ENCODE data around the gene OR4E2. TPM values are rescaled to one million over a fixed set of nuclear protein-coding genes. Genes with fewer than 3 reads are reported as not detected.
"Not testable (repeated sequence)": the region's sequence is repeated elsewhere in the genome, so short reads cannot be mapped to it uniquely, and the experiment has no call there.

OR4E2 gene
- total and polyA plus RNA-seq, 2 experiments from 2014 or later, result not detected

GRCh38 chr14:21697662-21698061 is 44.0 kb downstream of the OR4E2 start:
- H3K27me3 Mint-ChIP-seq (ENCODE audit: insufficient read depth, low read depth, poor library complexity); H3K4me2 ChIP-seq; H4K20me1 ChIP-seq (replicated peaks; ENCODE audit: insufficient read depth); H3K9me3 Mint-ChIP-seq; H3F3A ChIP-seq (replicated peaks; ENCODE audit: low read depth); H3K27ac ChIP-seq (ENCODE audit: low read depth); H3K27me3 ChIP-seq (ENCODE audit: insufficient read depth); H3K4me1 Mint-ChIP-seq; ATAC-seq; H3K4me1 ChIP-seq (ENCODE audit: insufficient read depth); H3K79me2 ChIP-seq (replicated peaks; ENCODE audit: insufficient read depth); H3K4me3 Mint-ChIP-seq; H3K9me2 ChIP-seq (ENCODE audit: insufficient read depth); H3K4me3 ChIP-seq; H2AFZ ChIP-seq; DNase-seq (ENCODE audit: low spot score); H3K27ac Mint-ChIP-seq; H3K36me3 Mint-ChIP-seq (ENCODE audit: low read depth); H3K36me3 ChIP-seq (ENCODE audit: insufficient read depth): not testable (repeated sequence)

DNA sequence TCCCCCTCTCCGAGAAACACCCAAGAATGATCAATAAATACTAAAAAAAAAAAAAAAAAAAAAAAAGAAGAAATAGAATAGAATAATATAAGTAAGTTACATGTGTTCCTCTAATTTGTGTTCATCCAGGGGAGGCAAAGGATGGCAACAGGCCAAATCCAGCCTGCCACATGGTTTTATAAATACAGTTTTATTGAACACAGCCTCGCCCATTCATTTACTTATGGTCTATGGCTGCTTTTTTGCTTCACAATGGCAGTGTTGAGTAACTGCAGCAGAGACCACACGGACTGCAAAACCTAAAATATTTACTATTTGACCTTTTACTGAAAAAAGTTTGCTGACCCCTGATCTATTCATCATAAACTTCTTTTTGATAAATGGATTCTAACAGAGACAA is 44.9 kb downstream of the OR4E2 start:
- H3K4me1 ChIP-seq (ENCODE audit: insufficient read depth); H3K27me3 Mint-ChIP-seq (ENCODE audit: insufficient read depth, low read depth, poor library complexity); H3K27me3 ChIP-seq (ENCODE audit: insufficient read depth); ATAC-seq; H3F3A ChIP-seq (replicated peaks; ENCODE audit: low read depth); H4K20me1 ChIP-seq (replicated peaks; ENCODE audit: insufficient read depth); H3K9me3 Mint-ChIP-seq; H2AFZ ChIP-seq; H3K36me3 ChIP-seq (ENCODE audit: insufficient read depth); H3K27ac ChIP-seq (ENCODE audit: low read depth); H3K4me3 Mint-ChIP-seq; H3K36me3 Mint-ChIP-seq (ENCODE audit: low read depth); DNase-seq (ENCODE audit: low spot score); H3K79me2 ChIP-seq (replicated peaks; ENCODE audit: insufficient read depth); H3K4me1 Mint-ChIP-seq; H3K27ac Mint-ChIP-seq; H3K9me2 ChIP-seq (ENCODE audit: insufficient read depth); H3K4me3 ChIP-seq; H3K4me2 ChIP-seq: not testable (repeated sequence)

DNA sequence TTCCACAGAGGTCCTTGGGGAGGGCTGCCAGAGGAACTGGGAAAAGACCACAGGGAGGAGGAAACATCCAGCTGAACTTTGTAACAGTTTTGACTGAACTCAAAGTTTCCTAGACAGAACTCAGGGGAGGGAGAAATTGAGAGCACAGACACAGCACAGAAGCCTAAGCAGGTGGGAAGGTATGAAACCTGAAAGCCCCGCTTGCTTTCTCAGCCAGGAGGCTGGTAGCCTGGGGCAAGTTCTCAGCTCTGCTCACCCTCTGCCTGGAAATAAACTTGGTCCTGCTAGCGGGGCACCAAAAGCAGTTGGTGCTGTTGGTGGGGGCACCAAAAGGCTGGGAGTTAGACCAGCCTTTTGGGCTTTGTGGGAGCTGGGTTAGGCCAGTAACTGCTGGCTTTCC is 45.9 kb downstream of the OR4E2 start:
- no peak overlapping the region for H2AFZ ChIP-seq
- H3K27me3 ChIP-seq (ENCODE audit: insufficient read depth), result no peaks in the 10 kb centered on the region
- H4K20me1 ChIP-seq (replicated peaks; ENCODE audit: insufficient read depth), result no peaks in the 10 kb centered on the region
- peaks cover 3% of the 10 kb centered on the region; the same call in 2 of the 3 replicates for H3K9me3 Mint-ChIP-seq
- H3K4me1 Mint-ChIP-seq, result no peaks in the 10 kb centered on the region; the same call in 2 of the 3 replicates
- no peak overlapping the region for H3K4me3 Mint-ChIP-seq
- no peaks in the 10 kb centered on the region for H3K9me2 ChIP-seq (ENCODE audit: insufficient read depth)
- H3K4me2 ChIP-seq, result no peak overlapping the region
- H3K27me3 Mint-ChIP-seq (ENCODE audit: insufficient read depth, low read depth, poor library complexity), result peaks cover 3% of the 10 kb centered on the region
- DNase-seq (ENCODE audit: low spot score) (no peak), ATAC-seq (no peak)
- no peak overlapping the region for H3K4me3 ChIP-seq
- H3K27ac ChIP-seq (ENCODE audit: low read depth), result no peak overlapping the region
- no peaks in the 10 kb centered on the region for H3K79me2 ChIP-seq (replicated peaks; ENCODE audit: insufficient read depth)
- no peak overlapping the region for H3K27ac Mint-ChIP-seq
- H3K36me3 ChIP-seq (ENCODE audit: insufficient read depth), result no peaks in the 10 kb centered on the region
- H3K4me1 ChIP-seq (ENCODE audit: insufficient read depth), result no peaks in the 10 kb centered on the region
- no peaks in the 10 kb centered on the region for H3F3A ChIP-seq (replicated peaks; ENCODE audit: low read depth)
- H3K36me3 Mint-ChIP-seq (ENCODE audit: low read depth), result no peaks in the 10 kb centered on the region
- TF ChIP-seq ZNF331 (CRISPR knock-in tag; IDR thresholded peaks at IDR 0.05; ENCODE audit: low read depth) (no peak), ZNF462 (CRISPR knock-in tag; IDR thresholded peaks at IDR 0.05) (no peak), EZH2phosphoT487 (IDR thresholded peaks at IDR 0.05; ENCODE audit: unreplicated experiment) (no peak), JUNB (IDR thresholded peaks at IDR 0.05; ENCODE audit: unreplicated experiment) (no peak), EZH2 (IDR thresholded peaks at IDR 0.05; ENCODE audit: low read depth, unreplicated experiment) (no peak), ETS1 (IDR thresholded peaks at IDR 0.05) (no peak), ZNF114 (CRISPR knock-in tag; IDR thresholded peaks at IDR 0.05) (no peak), POLR2AphosphoS5 (IDR thresholded peaks at IDR 0.05; ENCODE audit: low read depth) (no peak), CREB1 (CRISPR knock-in tag; IDR thresholded peaks at IDR 0.05; ENCODE audit: low read depth) (no peak)

Data from GM23338 (cell line).